HUES48 (cell line): ENCODE results near the gene TCF12.

ENCODE experiments used
- H3K27ac ChIP-seq: one replicate; pipeline ENCODE4 v1.7.0; 2013; ENCODE audit warnings: low read depth, low read length, inconsistent platforms
- H3K27me3 ChIP-seq: 2 replicates; pipeline ENCODE4 v1.6.1; 2013; ENCODE audit warnings: mild to moderate bottlenecking, low read length; ENCODE audit not compliant: control insufficient read depth, insufficient read depth
- H3K36me3 ChIP-seq: 2 replicates; pipeline ENCODE4 v1.6.1; 2013; ENCODE audit warnings: low read length; ENCODE audit not compliant: control insufficient read depth, insufficient read depth
- H3K4me1 ChIP-seq: 2 replicates; pipeline ENCODE4 v1.6.1; 2013; ENCODE audit warnings: mild to moderate bottlenecking, low read length; ENCODE audit not compliant: control insufficient read depth, insufficient read depth
- H3K4me3 ChIP-seq: 2 replicates; pipeline ENCODE4 v1.5.1; 2013; ENCODE audit warnings: mild to moderate bottlenecking, low read depth, low read length
- H3K9ac ChIP-seq: 2 replicates; pipeline ENCODE4 v1.6.1; 2013; ENCODE audit warnings: mild to moderate bottlenecking, low read depth, low read length, moderate library complexity
- H3K9me3 ChIP-seq: 2 replicates; pipeline ENCODE4 v1.6.1; 2013; ENCODE audit warnings: low read length; ENCODE audit not compliant: control insufficient read depth, insufficient read depth

The TCF12 gene

DNA sequence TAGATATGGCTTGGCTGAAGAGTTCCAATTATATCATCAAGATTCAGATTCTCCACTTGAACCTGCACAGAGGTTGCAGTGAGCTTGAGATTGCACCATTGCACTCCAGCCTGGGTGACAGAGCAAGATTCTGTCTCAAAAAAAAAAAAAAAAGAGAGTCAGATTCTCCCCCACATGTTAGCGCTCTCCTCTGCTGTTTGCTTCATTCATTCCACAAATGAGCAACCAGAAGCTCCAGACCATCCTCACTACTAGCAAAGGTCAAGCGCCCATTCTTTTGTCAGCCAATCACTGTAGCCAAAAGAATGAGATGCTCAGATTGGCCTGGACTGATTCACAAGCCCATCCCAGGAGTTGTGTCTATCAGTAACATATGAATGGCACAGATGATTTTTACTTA lies 28.4 kb upstream of the TCF12 start:
- Histone ChIP-seq H3K27ac (no peak overlapping the region), H3K9ac (no peak overlapping the region), H3K36me3 (no peaks in the 10 kb centered on the region), H3K4me3 (no peak overlapping the region), H3K27me3 (peaks cover 32% of the 10 kb centered on the region), H3K9me3 (no peaks in the 10 kb centered on the region), H3K4me1 (peaks cover 13% of the 10 kb centered on the region)

DNA sequence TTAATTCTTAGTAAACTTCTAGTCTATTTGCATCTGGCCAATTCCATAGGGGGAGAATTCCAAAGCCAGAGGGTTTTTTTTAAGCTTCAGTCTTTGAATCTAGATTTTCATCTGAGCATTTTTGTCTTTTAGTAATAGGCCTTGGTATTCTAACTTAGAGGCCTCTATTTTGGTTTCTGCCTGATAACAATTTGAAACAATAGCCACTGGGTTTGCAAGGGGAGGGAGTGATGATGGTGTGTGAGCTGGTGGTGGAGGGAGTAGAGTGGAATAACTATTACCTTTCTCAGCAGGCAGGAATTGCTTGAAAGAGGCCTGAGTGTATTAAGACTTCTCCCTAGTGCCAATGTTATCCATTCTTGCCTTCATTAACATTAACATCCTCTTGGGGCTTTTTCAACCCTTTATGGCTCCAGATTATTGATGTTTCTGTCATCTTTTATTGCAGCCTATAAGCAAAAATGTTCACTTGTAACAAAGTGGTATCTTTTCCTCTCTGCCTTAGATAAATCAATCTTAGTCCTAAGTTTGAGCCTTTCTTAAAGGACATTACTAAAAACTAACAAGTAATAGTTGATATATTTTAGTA lies 26.5 kb upstream of the TCF12 start:
- H3K27me3 ChIP-seq = peaks cover 32% of the 10 kb centered on the region
- H3K4me1 ChIP-seq = peaks cover 9% of the 10 kb centered on the region; the same call in 1 of the 2 replicates
- H3K36me3 ChIP-seq = no peaks in the 10 kb centered on the region
- no peaks in the 10 kb centered on the region for H3K9me3 ChIP-seq
- no peak overlapping the region for H3K4me3 ChIP-seq
- no peak overlapping the region for H3K9ac ChIP-seq
- H3K27ac ChIP-seq = no peak overlapping the region

DNA sequence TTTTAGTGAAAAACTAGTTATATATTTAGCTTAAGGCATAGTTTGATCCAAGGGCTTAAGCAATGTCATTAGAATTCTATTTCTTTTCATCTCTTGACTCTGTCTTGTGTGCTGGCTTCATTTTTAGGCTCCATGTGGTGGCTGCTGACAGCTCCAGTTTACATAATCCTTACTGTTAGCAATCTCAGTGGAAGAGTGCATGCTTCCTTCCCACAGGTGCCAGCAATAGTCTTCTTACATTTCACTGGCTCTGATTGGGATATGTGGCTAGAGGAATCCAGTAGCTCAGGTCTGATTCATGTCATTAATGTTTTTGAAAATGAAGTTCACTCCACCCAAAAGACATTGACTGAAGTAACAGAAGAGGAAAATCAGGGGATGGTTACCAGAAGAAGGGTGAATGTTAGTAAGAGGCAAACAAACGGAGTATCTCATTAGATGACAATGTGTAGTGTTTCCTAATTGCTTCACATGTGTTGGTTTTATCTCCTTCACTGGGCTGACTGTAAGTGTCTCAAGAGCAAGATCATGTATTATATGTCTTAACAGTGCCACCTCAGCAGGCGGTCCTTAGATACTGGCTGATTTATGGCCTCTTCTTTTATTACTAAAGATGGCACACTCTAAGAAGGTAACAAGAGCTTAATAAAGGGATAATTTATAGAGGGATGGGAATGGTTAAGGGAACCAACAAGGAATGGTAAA lies 25.6 kb upstream of the TCF12 start:
- Histone ChIP-seq H3K4me1 (peaks cover 9% of the 10 kb centered on the region; the same call in 1 of the 2 replicates), H3K9ac (no peak overlapping the region), H3K27ac (no peak overlapping the region), H3K27me3 (peaks cover 32% of the 10 kb centered on the region), H3K9me3 (no peaks in the 10 kb centered on the region), H3K4me3 (no peak overlapping the region), H3K36me3 (no peaks in the 10 kb centered on the region)

DNA sequence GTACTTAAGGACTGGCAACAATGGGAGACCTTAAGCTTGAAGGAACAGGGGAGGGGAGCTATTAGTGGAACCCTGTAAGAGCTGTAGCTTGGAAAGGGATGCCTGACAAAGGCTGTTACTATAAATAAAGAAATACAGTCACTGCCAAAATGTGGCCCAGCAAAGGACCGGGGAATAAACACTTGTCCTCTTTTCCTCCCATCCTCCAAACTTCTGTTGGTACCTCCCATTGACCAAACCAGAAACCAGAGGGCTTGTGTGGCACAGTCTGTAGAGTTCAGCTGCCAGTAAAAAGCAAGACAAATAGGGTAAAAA lies 25.1 kb upstream of the TCF12 start:
- H3K4me1 ChIP-seq = peaks cover 5% of the 10 kb centered on the region; the same call in 1 of the 2 replicates
- H3K4me3 ChIP-seq = no peak overlapping the region
- H3K36me3 ChIP-seq = no peaks in the 10 kb centered on the region
- H3K27ac ChIP-seq = no peak overlapping the region
- H3K9ac ChIP-seq = no peak overlapping the region
- H3K27me3 ChIP-seq = peaks cover 32% of the 10 kb centered on the region
- H3K9me3 ChIP-seq = no peaks in the 10 kb centered on the region

DNA sequence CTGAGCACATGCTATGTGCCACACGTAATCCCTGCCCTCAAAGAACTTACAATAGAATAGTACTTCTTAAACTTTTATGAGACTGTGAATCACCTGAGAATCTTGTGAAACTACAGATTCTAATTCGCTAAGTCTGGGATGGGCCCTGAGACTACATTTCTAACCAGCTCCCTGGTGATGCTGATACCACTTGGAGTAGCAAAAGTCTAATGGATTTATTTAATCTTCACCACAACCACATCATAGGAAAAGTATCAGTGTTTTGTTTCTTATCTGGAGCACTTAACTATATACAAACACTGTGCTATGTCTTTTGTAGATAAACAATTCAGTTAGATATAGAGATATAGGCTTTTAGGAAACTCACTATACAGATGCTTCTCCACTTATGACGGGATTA lies 23.8 kb upstream of the TCF12 start:
- no peaks in the 10 kb centered on the region for H3K36me3 ChIP-seq
- H3K27me3 ChIP-seq = peaks cover 32% of the 10 kb centered on the region

DNA sequence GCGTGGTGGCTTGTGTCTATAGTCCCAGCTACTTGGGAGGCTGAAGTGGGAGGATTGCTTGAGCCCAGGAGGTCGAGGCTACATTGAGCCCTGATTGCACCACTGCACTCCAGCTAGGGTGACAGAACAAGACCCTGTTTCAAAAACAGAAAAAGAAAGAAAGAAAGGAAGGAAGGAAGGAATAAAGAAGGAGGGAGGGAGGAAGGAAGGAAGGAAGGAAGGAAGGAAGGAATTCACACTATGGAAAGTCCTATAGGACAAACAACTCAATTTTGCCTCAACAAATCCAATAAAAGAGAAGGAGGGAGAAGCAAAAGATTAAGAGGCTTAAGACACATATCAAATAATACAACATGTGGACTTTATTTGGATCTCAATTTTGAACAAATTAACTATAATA lies 16.5 kb upstream of the TCF12 start:
- H3K9ac ChIP-seq = no peak overlapping the region
- no peaks in the 10 kb centered on the region for H3K36me3 ChIP-seq
- H3K27ac ChIP-seq = no peak overlapping the region
- H3K9me3 ChIP-seq = no peaks in the 10 kb centered on the region
- H3K27me3 ChIP-seq = no peaks in the 10 kb centered on the region
- no peak overlapping the region for H3K4me3 ChIP-seq
- no peaks in the 10 kb centered on the region for H3K4me1 ChIP-seq

More for the DNA sequence above, 23.8 kb upstream of the TCF12 start:
- Histone ChIP-seq H3K4me3 (no peak overlapping the region), H3K27ac (no peak overlapping the region), H3K4me1 (no peaks in the 10 kb centered on the region), H3K9me3 (no peaks in the 10 kb centered on the region), H3K9ac (no peak overlapping the region)

DNA sequence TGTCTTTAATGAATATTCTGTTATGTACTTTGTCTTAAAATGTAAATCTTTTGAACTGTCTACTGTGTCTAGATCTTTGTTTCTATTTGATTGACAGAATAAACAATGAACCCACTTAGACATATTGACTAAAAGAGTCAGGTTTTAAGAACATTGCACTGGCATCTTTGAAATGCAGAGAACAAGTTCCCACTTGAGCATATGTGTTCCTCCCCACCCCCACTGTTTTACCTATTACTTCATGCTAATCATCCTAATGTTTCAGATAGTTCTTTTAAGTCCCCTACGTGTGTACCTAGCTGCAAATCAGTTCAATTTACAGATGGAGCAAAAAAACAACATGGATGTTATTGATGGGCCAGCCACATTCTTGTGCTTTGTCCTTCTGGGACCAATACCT lies 11.7 kb upstream of the TCF12 start:
- Histone ChIP-seq H3K4me3 (no peak overlapping the region), H3K9ac (no peak overlapping the region)

DNA sequence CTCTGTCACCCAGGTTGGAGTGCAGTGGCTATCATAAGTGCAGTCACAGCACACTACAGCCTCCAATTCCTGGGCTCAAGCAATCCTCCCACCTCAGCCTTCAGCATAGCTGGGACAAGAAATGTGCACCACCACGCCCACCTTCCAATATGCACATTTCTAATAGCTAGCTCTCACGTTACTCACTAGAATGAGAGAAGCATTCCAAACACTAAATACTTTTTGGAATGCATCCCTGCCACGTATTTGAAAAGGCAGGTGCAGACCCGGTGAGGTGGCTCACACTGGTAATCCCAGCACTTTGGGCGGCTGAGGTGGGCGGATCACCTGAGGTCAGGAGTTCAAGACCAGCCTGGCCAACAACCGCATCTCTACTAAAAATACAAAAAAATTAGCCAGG lies 7.6 kb upstream of the TCF12 start:
- H3K36me3 ChIP-seq = no peaks in the 10 kb centered on the region
- no peaks in the 10 kb centered on the region for H3K9me3 ChIP-seq
- peaks cover 4% of the 10 kb centered on the region; the same call in 1 of the 2 replicates for H3K4me1 ChIP-seq
- no peak overlapping the region for H3K9ac ChIP-seq
- no peak overlapping the region for H3K27ac ChIP-seq
- no peaks in the 10 kb centered on the region for H3K27me3 ChIP-seq
- no peak overlapping the region for H3K4me3 ChIP-seq

More for the DNA sequence above, 11.7 kb upstream of the TCF12 start:
- Histone ChIP-seq H3K9me3 (no peaks in the 10 kb centered on the region), H3K27me3 (no peaks in the 10 kb centered on the region), H3K36me3 (no peaks in the 10 kb centered on the region), H3K4me1 (no peaks in the 10 kb centered on the region), H3K27ac (no peak overlapping the region)

DNA sequence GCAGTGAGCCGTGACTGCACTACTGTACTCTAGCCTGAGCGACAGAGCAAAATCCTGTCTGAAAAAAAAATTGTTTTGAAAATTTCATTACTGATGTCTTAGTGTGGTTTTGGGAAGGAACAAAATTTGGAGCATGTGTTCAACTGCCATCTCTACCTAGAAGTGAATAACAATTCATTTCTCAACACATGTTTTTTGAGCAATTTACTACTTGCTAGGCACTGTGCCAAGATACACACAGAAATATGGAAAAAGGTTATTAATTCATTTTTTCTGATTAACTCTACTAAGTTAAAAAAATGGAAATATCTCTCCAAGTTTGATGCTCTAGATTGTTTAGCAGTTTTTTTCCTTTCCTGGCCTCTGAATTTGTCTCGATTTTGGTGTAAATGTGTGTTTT lies 5.2 kb upstream of the TCF12 start:
- no peak overlapping the region for H3K9ac ChIP-seq
- H3K9me3 ChIP-seq = no peaks in the 10 kb centered on the region
- H3K36me3 ChIP-seq = no peaks in the 10 kb centered on the region
- peaks cover 13% of the 10 kb centered on the region for H3K4me1 ChIP-seq
- H3K27ac ChIP-seq = no peak overlapping the region
- no peak overlapping the region for H3K4me3 ChIP-seq
- peaks cover 11% of the 10 kb centered on the region for H3K27me3 ChIP-seq

DNA sequence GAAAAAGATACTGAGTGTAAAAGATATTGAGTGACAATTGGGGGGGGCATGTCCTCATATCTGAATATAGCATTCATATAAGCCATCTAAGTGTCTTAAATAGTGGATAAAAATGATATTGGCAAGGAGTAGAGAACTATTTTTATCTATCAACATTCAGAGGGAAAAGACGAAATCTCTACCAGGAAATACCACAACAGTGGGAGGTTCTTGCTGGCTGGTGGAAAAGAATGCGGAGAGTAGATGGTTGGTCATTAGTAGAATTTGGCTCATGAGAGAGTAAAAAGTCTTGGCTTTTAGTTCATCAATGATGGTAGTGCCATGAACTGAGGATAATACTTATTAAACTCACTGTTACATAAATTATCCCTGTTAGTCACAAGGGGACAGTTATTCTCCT lies 4.8 kb upstream of the TCF12 start:
- Histone ChIP-seq H3K27me3 (peaks cover 11% of the 10 kb centered on the region), H3K4me1 (peaks cover 13% of the 10 kb centered on the region), H3K9ac (no peak overlapping the region), H3K36me3 (no peaks in the 10 kb centered on the region), H3K27ac (no peak overlapping the region), H3K4me3 (no peak overlapping the region), H3K9me3 (no peaks in the 10 kb centered on the region)

DNA sequence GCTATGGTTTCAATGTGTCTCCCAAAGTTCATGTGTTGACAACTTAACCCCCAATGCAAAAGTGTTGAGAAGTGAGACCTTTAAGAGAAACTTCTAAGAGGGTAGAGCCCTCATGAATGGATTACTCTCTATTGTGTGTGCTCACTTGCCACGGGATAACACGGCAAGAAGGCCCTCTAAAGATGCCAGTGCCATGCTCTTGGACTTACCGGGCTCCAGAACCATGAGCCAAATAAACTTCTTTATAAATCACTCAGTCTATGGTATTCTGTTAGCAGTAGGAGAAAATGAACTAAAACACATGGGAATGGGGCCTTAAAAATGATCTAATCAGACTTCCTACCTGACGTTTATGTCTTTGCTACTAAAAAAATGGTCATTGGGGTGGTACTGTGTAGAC lies 2.6 kb upstream of the TCF12 start:
- H3K4me3 ChIP-seq = no peak overlapping the region
- no peak overlapping the region for H3K27ac ChIP-seq
- peaks cover 2% of the 10 kb centered on the region for H3K36me3 ChIP-seq
- no peak overlapping the region for H3K9ac ChIP-seq
- peaks cover 23% of the 10 kb centered on the region for H3K4me1 ChIP-seq
- peaks cover 11% of the 10 kb centered on the region for H3K27me3 ChIP-seq
- H3K9me3 ChIP-seq = no peaks in the 10 kb centered on the region
